GDM1 (cell line): Measurements from ENCODE around the gene SACM1L.
"Not testable (repeated sequence)": the region's sequence is repeated elsewhere in the genome, so short reads cannot be mapped to it uniquely, and the experiment has no call there.

ENCODE experiments used
- DNase-seq: peaks from one replicate; lab custom pipeline; 2025; lab: John Stamatoyannopoulos, UW

The SACM1L gene

DNA sequence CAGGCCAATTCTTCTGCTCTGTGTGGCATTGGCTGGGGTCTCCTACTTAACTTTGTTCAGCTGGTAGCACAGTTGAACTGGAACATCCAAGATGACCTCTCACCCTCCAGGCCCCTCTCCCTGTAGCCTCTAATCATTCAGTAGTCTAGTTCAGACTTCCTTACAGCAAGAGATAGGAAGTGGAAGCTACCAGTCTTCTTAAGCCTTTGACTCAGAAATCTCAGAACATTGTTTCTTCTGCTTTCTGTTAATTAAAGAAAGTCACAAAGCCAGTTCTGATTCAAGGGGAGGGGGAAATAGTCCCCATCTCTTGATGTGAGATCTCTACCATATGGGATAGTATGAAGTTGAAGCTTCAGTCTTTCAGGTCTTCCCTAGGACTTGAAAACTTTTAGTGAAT lies 18.8 kb upstream of the SACM1L start:
- DNase-seq = no peak

DNA sequence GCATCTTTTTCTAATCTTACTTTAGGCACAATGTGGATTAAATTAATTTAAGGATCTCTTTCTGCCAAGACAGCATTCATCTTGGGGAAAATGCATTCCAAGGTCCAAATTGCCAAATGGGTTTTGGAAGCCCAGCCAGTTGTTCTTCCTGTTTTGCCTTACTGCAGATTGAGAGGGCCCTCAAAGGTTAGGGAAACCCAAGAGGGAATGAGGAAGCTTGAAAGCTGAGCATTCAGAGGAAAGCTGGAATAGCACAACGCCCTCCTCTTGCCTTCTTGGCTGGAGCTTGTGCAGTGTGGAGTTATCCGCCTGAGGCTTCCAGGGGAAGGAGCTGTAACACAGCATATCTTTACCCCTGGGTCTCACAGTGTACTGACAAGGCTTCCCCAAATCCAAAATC lies 18.2 kb upstream of the SACM1L start:
- no peak for DNase-seq

DNA sequence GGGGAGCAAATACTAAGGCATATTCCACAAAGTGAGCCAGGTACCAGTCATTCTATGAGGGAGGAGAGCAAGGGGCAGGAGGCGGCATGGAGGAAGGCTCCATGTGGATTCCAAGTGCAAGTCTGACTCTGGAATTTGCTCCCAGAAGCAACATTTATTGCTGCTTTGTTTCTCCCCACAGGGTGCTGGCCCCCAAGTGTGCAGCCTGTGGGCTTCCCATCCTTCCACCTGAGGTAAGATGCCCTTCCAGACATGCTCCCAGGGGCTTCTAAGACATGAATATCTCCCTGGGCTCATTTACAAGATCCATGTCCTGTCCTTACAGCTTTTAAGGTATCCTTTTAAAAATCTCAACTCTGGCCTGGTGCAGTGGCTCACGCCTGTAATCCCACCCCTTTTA lies 15.9 kb upstream of the SACM1L start:
- no peak for DNase-seq

DNA sequence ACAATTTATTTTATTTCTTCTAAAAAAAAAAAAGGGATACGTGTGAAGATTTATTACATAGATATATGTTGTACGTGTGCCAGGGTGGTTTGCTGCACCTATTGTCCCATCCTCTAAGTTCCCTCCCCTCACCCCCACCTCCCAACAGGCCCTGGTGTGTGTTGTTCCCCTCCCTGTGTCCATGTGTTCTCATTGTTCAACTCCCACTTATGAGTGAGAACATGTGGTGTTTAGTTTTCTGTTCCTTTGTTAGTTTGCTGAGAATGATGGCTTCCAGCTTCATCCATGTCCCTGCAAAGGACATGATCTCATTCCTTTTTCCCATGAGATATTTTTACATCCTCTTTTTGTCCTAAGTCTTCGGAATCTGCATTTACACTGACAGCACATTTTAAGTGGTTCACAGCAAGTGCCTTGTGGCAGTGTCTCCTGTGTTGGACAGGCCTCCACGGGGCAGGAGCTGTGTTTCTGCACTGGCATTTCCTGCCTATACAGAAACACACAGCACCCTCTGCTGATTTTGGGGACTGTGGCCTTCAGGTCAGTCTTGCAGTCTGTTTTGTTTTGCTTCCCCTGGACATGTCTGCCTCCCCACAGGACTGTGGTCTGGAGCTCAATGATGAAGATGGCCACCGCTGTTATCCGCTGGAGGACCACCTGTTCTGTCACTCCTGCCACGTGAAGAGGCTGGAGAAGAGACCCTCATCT lies 12.7 kb upstream of the SACM1L start:
- DNase-seq = no peak

DNA sequence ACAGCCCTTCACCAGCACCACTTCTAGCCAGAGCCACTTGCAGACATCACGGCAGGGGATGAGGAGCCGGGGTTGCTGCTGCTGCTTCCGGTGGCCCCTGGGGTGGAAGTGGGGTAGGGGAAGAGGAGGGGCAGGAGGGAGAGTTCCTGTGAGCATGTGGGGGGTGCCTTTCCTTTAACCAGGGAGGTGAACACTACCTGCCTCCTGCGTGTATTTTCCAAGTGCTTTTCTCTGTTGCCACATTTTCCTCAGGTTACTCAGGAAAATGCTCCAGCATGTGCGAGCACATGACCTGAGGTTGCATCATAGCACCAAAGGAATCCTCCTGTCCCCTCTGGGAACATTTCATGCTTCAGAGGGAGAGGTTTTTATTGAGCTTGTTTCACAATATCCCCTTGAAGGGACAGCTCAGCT lies 12.2 kb upstream of the SACM1L start:
- DNase-seq = peak; percentile 36

DNA sequence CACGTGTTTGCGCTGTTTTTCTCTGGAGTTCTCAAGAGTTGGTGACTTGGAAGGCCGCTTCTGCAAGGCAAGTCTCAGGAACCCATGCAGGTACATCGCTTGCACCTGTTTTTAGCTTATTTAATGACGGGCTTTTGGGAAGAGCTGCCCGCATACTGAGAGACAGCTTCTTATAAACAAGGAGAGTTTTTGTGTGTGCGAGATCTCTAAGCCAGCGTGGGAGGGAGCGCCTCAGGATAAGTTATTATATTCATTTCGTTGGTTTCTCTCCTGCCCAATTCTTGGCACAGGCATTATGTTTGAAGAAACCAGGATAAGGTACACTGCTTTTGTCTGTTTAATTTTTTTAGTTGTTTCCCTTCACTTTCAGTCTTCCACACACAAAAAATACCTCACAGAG lies 11.4 kb upstream of the SACM1L start:
- no peak for DNase-seq

DNA sequence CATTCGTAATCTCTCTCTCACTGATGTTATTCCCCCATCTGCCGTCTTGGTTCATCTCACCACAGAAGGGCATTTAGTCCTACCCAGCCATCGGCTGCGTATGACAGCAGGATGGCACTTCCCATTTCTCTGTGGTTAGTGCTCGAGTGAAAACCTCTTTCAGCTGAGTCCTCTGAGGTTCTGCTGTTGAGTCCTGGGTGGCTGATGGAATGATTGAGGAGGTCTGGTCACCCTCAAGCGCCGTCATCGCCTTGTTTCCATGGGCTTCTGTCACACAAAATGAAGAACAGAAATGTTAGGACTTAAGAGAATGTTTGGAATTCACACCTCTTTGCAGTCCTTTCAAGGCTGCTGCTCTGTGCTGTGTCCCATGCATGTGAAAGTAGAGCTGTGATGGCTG lies 9.4 kb upstream of the SACM1L start:
- peak; percentile 35 for DNase-seq

DNA sequence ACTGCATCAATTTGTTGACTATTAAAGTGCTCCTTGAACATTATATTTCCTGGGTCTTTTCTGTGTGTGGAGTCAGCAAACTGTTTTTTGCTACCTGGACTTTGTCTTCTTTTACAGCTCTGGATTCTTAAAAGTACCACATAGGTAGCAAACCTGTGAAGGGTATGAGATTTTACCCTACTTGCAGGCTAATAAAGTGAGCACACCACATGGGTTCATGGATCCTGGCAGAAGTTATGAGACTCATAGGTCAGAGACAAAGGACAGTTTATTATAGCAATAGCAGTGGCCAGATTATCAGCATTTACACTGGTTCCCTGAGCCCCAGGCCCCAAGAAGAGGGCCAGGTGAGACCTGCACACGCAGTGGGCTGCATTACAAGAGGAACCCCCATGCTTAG lies 8.0 kb upstream of the SACM1L start:
- no peak for DNase-seq

DNA sequence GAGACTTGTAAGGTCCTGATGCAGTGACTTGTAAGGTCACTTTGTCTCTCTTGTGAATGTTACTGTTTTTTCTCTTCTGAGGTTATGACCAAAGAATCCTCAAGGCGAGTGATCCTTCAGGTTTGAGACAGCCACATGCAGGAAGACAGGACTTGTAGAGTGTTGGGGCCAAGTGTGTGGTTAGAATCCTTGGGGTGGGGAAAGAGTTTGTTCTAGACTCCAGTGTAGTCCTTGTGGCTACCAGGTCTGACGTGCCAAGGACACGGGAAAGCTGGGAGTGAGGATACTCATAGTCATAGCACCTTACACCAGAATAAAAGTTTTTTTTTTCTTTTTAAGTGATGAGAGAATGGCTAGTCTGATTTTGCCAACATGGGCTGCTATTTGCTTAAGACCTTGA lies 7.3 kb upstream of the SACM1L start:
- DNase-seq = no peak

DNA sequence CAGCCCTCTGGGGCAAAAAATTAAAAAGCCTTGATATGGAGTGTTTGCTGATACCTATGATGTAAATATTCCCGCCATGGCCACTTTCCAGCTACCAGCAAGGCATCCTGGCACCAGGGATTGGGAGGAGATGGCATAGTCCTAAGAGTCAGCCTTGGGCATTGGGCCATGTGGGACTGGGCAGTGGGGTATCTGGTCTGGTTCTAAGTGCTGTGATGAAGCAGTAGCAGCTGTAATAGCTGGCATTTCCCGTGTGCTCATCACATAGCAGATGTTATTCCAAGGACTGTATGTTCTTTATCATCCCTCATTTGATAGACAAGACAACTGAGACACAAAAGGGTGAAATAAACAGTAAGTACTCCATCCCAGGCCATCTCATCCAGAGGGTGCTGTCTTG lies 6.9 kb upstream of the SACM1L start:
- DNase-seq = no peak

DNA sequence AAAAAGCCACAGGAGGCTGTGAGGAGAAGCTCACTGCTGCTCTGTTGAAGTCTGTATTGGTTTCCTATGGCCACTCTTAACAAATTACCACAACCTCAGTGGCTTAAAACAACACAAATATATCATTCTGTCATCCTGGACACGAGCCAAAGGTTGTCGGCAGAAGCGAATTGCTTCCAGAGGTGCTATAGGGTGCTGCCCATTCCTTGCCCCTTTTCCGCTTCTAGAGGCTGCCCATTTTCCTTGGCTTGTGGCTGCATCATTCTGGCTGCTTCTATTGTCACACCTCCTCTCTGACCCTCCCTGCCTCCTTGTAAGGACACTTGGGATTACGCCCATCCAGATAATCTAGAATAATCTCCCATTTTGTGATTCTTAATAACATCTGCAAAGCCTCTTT lies 6.4 kb upstream of the SACM1L start:
- DNase-seq = no peak

DNA sequence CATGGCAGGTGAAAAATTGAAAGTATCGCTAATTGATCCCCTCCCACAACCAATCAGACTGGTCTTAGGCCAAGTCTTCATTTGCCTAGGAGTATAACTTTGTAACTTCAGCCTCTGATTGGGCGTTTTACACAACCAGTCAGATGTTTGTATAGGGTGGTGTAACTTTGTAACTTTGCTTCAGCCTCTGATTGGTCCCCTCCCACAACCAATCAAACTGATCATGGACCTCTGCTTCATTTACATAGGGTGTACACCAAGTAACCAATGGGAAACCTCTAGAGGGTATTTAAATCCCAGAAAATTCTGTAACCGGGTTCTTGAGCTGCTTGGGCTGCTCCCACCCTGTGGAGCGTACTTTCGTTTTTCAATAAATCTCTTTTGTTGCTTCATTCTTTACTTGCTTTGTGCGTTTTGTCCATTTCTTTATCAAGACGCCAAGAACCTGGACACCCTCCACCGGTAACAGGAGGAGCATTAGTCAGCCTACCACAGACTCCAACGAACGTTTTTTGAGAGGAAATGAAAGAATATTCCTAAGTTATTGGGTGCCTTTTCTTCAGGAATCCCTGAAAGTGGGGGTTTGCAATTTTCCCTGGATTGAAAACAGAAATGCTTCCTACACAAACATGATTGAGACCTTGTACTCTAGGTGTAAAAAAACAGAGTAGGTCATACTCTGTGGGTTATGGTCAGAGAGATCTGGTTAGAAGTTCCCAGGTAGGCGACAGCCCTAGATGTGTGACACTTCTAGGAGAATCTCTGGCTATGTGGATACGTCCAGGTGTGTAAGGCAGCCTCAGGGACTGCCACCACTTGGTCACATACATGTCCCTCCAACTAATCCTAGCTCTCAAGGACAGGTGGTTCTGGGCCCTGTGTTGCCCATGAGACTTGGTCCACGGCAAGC lies 5.5 kb upstream of the SACM1L start:
- no peak for DNase-seq

DNA sequence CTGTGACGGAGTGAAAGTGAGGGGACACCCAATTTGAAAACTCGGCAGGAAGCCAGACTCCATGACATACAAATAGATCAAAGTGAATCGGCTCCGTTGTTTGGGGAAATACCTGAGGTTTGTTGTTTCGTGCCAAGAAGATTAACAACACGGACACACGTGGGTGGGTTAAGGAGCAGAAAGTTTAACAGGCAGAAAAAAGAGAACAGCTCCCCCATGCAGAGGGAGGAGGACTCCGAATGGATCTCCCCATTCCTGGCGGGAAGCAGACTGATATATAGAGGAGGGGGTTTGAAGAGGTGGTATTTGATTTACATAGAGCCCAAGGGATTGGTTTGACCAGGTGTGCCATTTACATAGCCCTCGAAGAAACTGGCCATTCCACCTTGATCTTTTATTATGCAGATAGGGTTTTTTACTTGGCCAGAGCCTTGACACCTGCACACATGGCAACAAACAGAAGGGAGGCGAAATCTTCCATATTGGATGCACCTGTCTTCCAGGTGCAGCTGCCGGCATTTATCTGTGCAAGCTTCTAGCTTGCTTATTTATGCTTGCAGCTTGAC lies 4.8 kb upstream of the SACM1L start:
- DNase-seq = no peak

DNA sequence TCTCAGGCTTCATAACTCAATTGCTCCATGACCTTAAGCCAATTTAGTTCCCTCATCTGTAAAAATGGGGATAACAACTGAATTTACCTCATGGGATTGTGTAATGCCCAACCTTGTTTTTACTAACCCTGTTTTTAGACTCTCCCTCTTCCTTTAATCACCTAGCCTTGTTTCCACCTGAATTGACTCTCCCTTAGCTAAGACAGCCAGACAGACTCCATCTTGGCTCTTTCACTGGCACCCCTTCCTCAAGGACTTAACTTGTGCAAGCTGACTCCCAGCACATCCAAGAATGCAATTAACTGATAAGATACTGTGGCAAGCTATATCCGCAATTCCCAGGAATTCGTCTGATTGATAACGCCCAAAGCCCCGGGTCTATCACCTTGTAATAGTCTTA lies 3.5 kb upstream of the SACM1L start:
- not testable (repeated sequence) for DNase-seq

DNA sequence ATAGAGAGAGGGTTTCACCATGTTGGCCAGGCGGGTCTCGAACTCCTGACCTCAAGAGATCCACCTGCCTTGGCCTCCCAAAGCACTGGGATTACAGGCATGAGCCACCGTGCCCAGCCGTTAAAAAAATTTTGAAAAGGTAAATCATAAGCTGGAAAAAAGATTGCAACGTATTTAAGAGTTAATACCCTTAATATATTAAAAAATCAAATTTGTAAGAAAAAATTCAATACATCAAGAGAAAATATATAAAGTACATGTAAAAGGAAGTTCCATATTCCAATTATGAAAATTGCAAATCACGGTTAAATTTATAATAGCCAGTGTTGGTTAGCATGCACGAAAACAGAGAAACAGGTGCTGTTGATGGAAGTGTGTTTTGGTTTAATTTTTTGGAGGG lies 2.3 kb upstream of the SACM1L start:
- no peak for DNase-seq

DNA sequence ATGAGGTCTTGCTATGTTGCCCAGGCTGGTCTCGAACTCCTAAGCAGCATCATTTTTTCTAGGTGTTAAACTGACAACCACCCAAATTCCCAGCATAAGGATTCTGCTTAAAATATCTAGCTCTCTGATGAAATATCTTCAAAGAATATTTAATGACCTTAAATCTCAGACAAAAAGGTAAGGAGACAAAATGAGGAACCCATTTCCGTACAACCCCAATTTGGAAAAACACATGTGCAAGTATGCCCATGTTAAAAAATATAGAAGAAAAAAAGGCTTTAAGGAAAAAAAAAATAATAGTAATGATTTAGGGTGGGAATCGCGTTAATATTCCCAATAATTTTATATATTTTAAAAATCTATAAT lies 1.4 kb upstream of the SACM1L start:
- DNase-seq = no peak

DNA sequence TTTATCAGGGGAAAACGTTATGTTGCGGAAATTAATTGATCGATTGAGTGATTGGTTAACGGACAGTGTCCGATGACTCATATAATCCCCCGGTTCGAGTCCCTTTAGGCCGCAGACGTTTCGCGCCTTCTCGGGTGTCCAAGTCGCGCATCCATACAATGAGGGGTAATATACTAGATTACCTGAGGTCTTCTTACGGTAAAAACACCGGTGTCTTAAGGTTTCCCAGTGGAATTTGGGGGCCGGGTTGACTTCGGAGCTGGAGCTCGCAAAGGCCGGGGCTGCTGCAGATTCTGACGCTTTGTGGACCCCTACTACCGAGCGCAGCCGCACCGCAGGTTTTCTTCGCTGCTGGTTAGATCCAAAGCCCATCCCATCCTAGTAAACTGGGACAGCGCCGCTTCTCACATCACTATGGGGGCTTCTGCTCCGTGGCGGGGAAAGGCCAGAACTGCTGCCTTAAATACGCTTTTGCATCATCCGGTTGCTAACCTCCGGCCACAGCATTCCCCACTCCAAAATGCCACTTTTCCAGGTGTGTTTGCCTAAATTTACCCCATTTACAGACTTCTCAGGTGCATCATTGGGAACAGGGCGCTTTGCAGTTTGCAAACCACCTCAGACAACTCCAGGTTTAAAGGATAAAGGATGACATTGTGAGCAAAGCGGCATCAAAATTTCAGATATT lies 858 bp upstream of the SACM1L start:
- peak; percentile 48 for DNase-seq

DNA sequence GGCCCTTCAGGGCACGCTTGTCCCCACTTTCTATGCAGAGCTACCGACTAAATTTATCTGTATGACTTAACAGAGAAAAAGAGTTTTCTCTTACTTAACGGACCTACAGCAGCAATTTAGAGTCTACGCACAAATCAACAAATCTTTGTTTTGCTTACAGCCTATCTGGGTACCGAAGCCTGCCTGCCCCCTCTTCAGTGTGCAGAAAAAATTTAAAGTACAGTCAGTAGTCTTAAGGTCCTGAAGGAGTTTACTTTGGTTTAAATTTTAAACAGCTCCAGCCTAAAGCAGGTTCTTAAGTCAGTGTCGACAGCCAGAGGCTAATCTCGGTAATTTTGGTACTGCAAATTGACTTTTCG lies 570 bp downstream of the SACM1L start:
- no peak for DNase-seq

DNA sequence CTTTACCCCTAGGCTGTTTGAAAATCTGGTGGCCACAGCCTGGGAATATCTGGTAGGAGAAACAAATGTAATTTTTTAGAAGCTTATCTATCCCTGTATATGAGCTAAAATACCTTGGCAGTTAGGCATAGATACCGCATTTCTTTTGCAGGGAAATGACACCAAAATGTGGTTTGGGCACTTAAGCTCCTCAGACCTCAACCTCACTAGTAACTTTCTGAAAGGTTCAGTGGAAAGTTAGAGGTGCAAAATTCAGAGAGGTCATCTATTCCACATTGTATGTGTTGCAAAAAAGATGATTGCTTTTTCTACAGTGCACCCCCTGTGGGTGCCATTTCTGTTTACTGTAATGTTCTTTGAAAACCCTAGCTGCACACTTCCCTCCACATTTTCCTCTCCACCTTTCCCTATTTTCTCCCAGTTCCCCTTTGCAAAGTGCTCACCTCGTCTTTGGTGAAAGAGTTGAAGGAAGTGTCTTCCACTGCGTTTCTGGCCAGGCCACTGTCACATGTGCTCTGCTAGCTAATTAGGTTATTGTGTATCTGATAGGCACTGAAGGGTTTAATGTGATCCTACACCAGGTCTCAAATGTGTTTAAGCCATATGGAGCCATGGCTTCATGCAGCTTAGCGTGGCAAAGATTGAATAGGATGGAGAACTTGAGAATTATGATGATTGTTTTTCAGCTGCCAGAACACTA lies 1.3 kb downstream of the SACM1L start:
- DNase-seq = no peak

DNA sequence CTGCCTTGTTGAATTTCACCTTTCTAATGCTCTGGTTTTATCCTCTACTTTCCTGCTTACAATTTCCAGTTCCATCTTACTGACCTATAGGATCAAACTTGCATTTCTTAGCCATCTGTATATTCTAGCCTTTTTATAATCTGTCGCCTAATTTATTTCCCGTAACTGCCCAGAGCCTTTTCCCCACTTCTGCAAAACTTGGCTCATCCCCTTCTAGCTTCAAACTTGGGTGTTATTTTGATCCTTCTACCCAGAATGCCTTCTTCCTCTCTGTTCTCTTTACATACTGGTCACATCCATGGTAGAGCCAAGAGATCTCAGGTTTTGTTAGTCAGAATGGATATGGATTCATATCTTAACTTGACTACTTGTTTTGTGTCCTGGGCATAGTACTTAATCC lies 2.6 kb downstream of the SACM1L start:
- no peak for DNase-seq

DNA sequence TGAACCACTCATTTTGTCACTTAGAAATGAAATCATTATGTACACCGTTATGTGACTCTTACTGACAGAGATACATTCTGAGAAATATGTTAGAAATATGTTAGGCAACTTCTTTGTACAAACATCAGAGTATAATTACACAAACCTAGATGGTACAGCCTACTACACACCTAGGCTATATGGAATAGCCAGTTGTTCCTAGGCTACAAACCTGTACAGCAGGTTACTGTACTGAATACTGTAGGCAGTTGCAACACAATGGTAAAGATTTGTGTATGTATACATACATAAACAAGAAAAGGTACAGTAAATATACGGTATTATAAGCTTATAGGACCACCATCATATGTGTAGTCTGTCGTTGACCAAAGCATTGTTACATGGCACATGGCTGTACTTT lies 3.7 kb downstream of the SACM1L start:
- DNase-seq = no peak

DNA sequence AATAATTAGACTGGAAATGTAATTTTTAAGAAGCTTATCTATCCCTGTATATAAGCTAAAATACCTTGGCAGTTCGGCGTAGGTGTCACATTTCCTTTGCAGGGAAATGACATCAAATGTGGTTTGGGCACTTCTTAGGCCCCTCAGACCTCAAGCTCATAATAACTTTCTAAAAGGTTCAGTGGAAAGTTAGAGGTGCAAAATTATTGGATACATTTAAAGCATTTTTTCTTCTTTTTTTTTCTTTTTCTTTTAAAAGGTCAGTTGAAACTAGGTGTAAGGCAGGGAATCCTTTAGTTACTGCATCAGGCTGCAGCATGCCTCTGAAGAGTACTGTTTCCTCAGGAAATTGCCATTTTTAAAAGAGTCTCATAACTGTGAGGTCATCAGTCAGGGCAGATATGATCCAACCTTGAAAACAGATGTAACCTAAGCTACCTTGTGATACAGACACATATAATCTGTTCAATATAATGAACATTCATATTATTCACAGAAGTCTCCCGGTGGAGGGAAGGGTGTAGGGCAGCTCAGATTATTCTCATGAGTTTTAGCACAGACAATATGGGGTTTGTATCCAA lies 4.8 kb downstream of the SACM1L start:
- DNase-seq = peak; percentile 2
